ENCODE data around the gene IQSEC3.

GRCh38 chr12:80681-81190, 14.2 kb downstream of the IQSEC3 start:
- no peak for TF ChIP-seq CTCF (IDR thresholded peaks at IDR 0.05; ENCODE audit: poor library complexity, severe bottlenecking)
- TF ChIP-seq TAF1 (IDR thresholded peaks at IDR 0.05; ENCODE audit: low read depth), result no peak
- TF ChIP-seq MXI1 (conservative IDR thresholded peaks at IDR 0.05; ENCODE audit: poor library complexity, severe bottlenecking), result no peak
- TF ChIP-seq, protein P1, sequence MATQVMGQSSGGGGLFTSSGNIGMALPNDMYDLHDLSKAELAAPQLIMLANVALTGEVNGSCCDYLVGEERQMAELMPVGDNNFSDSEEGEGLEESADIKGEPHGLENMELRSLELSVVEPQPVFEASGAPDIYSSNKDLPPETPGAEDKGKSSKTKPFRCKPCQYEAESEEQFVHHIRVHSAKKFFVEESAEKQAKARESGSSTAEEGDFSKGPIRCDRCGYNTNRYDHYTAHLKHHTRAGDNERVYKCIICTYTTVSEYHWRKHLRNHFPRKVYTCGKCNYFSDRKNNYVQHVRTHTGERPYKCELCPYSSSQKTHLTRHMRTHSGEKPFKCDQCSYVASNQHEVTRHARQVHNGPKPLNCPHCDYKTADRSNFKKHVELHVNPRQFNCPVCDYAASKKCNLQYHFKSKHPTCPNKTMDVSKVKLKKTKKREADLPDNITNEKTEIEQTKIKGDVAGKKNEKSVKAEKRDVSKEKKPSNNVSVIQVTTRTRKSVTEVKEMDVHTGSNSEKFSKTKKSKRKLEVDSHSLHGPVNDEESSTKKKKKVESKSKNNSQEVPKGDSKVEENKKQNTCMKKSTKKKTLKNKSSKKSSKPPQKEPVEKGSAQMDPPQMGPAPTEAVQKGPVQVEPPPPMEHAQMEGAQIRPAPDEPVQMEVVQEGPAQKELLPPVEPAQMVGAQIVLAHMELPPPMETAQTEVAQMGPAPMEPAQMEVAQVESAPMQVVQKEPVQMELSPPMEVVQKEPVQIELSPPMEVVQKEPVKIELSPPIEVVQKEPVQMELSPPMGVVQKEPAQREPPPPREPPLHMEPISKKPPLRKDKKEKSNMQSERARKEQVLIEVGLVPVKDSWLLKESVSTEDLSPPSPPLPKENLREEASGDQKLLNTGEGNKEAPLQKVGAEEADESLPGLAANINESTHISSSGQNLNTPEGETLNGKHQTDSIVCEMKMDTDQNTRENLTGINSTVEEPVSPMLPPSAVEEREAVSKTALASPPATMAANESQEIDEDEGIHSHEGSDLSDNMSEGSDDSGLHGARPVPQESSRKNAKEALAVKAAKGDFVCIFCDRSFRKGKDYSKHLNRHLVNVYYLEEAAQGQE (IDR thresholded peaks at IDR 0.05; ENCODE audit: borderline replicate concordance), result no peak
- TF ChIP-seq EP300 (conservative IDR thresholded peaks at IDR 0.05; ENCODE audit: poor library complexity, severe bottlenecking), result no peak
- TF ChIP-seq RAD21 (conservative IDR thresholded peaks at IDR 0.05), result no peak
- no peak for TF ChIP-seq POLR2AphosphoS5 (IDR thresholded peaks at IDR 0.05)
- TF ChIP-seq EZH2 (IDR thresholded peaks at IDR 0.05; ENCODE audit: borderline replicate concordance, insufficient read depth, low read length, poor library complexity, severe bottlenecking), result no peak

Data from neural cell (in vitro differentiated cells).